Heart left ventricle (tissue), 13 donors: ENCODE results near the gene LDLRAD2.

Source experiments
- CTCF ChIP-seq, 12 donors: fragments of 200-600 bp; sonication (generic) in 4 of 12; IDR thresholded peaks; one replicate each; pipeline versions ENCODE4 v1.5.0 to v1.8.0; 2018 to 2022; ENCODE audit warnings: antibody characterized with exemption in 12 of 12, mild to moderate bottlenecking in 5 of 12
- POLR2A ChIP-seq, 2 donors: fragments of 450-650 bp; IDR thresholded peaks; one replicate each; pipeline ENCODE4 v1.6.1; 2017; ENCODE audit warnings: antibody characterized with exemption in 2 of 2, mild to moderate bottlenecking in 2 of 2, moderate library complexity in 2 of 2
- donor health status: ischemic (EF 13 %, LVEDD 7.1; RV severe dilation, severe dysfunction).
- donor health status: DM: no; HTN: yes; CAD: no.
- donor health status: DM: no; HTN: no; CAD: no.
- donor health status: ischemic (EF 25% LVEDD 6.9; RV normal size, moderate dysfunction).
- donor health status: ischemic (EF 25% LVEDD 5.7; RV mildly dilated, moderate dysfunction).
- donor health status: ischemic (EF 35%, LVEDD 5.7; RV mildly dilated, moderate dysfunction).
- donor health status: nonischemic (EF 11% LVEDD 7.7; RV severe dilation, severe dysfunction).
- donor health status: DM: yes; HTN: yes; CAD: no.
- donor health status: PGD.
- donor health status: ischemic (EF 29% LVEDD 5.4; RV normal size, mild dysfunction).
- donor health status: nonischemic (EF 23%, LVEDD 6.1; RV moderate dilation, normal function).

DNA sequence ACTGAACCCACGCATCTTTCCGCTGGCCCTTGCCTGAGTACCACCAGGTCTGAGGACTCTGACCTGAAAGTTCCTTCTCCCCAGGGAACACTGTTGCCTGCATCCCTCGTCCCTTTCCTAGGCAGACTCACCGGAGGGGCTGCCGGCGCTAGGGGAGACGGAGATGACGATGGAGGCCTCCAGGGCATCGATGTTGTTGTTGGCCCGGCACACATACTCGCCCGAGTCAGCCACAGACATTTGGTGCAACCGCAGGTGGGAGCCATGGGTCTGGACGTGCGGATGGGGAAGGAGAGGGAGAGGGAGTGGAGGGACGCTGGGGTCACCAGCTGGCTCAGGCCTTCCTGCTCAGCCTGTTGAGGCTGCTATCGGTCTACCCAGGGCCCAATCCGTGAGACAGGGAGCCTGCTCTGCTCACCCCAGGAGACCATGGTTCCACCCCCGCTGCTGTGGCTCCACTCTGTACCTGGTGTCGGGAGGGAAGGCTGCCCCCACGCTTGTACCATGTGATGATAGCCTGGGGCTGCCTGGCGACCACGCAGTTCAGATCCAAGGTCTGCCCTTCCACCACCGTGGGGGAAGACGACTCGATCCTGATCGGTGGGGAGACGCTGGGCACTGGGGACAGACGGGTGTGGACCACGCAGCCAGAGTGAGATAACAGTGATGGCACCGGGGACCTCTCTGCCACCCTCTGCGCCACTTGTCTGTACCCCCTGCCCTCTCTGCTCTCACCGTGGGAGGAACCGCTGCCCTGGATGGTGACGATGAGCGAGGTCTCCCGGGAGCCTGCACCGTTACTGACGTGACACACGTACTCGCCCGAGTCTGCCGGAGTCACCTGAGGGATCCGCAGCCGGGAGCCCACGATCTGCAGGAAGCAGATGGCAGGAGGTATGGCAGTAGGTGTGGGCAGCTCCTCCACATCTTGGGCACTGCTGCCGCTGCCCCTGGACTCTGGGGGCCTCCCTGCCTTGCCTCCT lies 35.4 kb downstream of the LDLRAD2 start:
- TF ChIP-seq CTCF (IDR thresholded peaks at IDR 0.05) (no peak), POLR2A (IDR thresholded peaks at IDR 0.05) (no peak)
